ENCODE data around the gene APOC1. TPM values are rescaled to one million over a fixed set of nuclear protein-coding genes. Genes with fewer than 3 reads are reported as not detected.
"Not testable (repeated sequence)": the region's sequence is repeated elsewhere in the genome, so short reads cannot be mapped to it uniquely, and the experiment has no call there.

The APOC1 gene
- total RNA-seq, 3 donors from 2014 or later (not counting 1 experiment from before 2014, with no cell fraction given), result not detected

- H3K36me3 ChIP-seq (ENCODE audit: control insufficient read depth, insufficient read depth, low read length), result no peaks in the 10 kb centered on the region
- ATAC-seq (no peak), DNase-seq (no peak)
- intact Hi-C loops (cut with micrococcal nuclease), result no loop called here
- Mint-ChIP-seq H3K4me3 (no peak overlapping the region), H3K27me3 (ENCODE audit: low read depth in 2 of 2) (peaks cover 9 to 16% of the 10 kb centered on the region in 2 donors), H3K27ac (no peak overlapping the region), H3K4me1 (peaks cover 0 to 19% of the 10 kb centered on the region in 2 donors), H3K9me3 (no peaks in the 10 kb centered on the region), H3K36me3 (no peaks in the 10 kb centered on the region)
- H3K4me3 ChIP-seq (ENCODE audit: low read length), result no peak overlapping the region
- no peaks in the 10 kb centered on the region for H3K9me3 ChIP-seq (ENCODE audit: control insufficient read depth, insufficient read depth, low read length)
- no peak for TF ChIP-seq CTCF (IDR thresholded peaks at IDR 0.05)
- H3K27ac ChIP-seq (ENCODE audit: low read length), result no peak overlapping the region
- no peaks in the 10 kb centered on the region for H3K27me3 ChIP-seq (ENCODE audit: control insufficient read depth, insufficient read depth, low read length)
- WGBS (ENCODE audit: insufficient coverage), result 81% methylated on average over 7 of the region's 8 CpGs
- peaks cover 12% of the 10 kb centered on the region for H3K4me1 ChIP-seq (ENCODE audit: control insufficient read depth, insufficient read depth, low read length)
Observed at GRCh38 chr19:44924243-44924725, 9.9 kb downstream of the APOC1 start.

GRCh38 chr19:44925114-44925891 is 10.9 kb downstream of the APOC1 start:
- TF ChIP-seq CTCF (IDR thresholded peaks at IDR 0.05), result no peak
- Mint-ChIP-seq H3K36me3 (no peaks in the 10 kb centered on the region), H3K4me3 (no peak overlapping the region), H3K27me3 (ENCODE audit: low read depth in 2 of 2) (peaks cover 9 to 22% of the 10 kb centered on the region in 2 donors), H3K4me1 (peaks cover 0 to 19% of the 10 kb centered on the region in 2 donors), H3K9me3 (no peaks in the 10 kb centered on the region), H3K27ac (no peak overlapping the region)
- ATAC-seq, result peak in 2 of 3 donors; percentile 17 to 31
- no peaks in the 10 kb centered on the region for H3K36me3 ChIP-seq (ENCODE audit: control insufficient read depth, insufficient read depth, low read length)
- no peak overlapping the region for H3K27ac ChIP-seq (ENCODE audit: low read length)
- no peaks in the 10 kb centered on the region for H3K27me3 ChIP-seq (ENCODE audit: control insufficient read depth, insufficient read depth, low read length)
- intact Hi-C loops (cut with micrococcal nuclease), result no loop called here
- WGBS (ENCODE audit: insufficient coverage), result 20% methylated on average over 7 of the region's 8 CpGs
- H3K4me1 ChIP-seq (ENCODE audit: control insufficient read depth, insufficient read depth, low read length), result peaks cover 12% of the 10 kb centered on the region
- H3K9me3 ChIP-seq (ENCODE audit: control insufficient read depth, insufficient read depth, low read length), result no peaks in the 10 kb centered on the region
- H3K4me3 ChIP-seq (ENCODE audit: low read length), result no peak overlapping the region
- DNase-seq, result no peak

- ATAC-seq, result peak in 1 of 3 donors; percentile 18
- H3K27me3 ChIP-seq (ENCODE audit: control insufficient read depth, insufficient read depth, low read length); DNase-seq; H3K27ac Mint-ChIP-seq; H3K9me3 ChIP-seq (ENCODE audit: control insufficient read depth, insufficient read depth, low read length); intact Hi-C loops (cut with micrococcal nuclease); H3K4me3 ChIP-seq (ENCODE audit: low read length); H3K36me3 ChIP-seq (ENCODE audit: control insufficient read depth, insufficient read depth, low read length); H3K4me3 Mint-ChIP-seq; H3K36me3 Mint-ChIP-seq; H3K27ac ChIP-seq (ENCODE audit: low read length); H3K9me3 Mint-ChIP-seq: not testable (repeated sequence)
- WGBS (ENCODE audit: insufficient coverage), result 57% methylated on average over 12 of the region's 19 CpGs
- Mint-ChIP-seq H3K27me3 (ENCODE audit: low read depth in 2 of 2) (peaks cover 9 to 22% of the 10 kb centered on the region in 2 donors), H3K4me1 (peaks cover 0 to 19% of the 10 kb centered on the region in 2 donors)
- H3K4me1 ChIP-seq (ENCODE audit: control insufficient read depth, insufficient read depth, low read length), result peaks cover 12% of the 10 kb centered on the region
Observed at GRCh38 chr19:44926245-44927077, 12.1 kb downstream of the APOC1 start.

- intact Hi-C loops (cut with micrococcal nuclease), result no loop called here
- H3K4me1 Mint-ChIP-seq, result peaks cover 0 to 19% of the 10 kb centered on the region in 2 donors
- WGBS (ENCODE audit: insufficient coverage), result 34% methylated on average over 5 of the region's 5 CpGs
- no peaks in the 10 kb centered on the region for H3K36me3 Mint-ChIP-seq
- H3K27ac Mint-ChIP-seq, result no peak overlapping the region
- H3K27me3 Mint-ChIP-seq (ENCODE audit: low read depth in 2 of 2), result peaks cover 9 to 22% of the 10 kb centered on the region in 2 donors
- no peaks in the 10 kb centered on the region for H3K9me3 ChIP-seq (ENCODE audit: control insufficient read depth, insufficient read depth, low read length)
- H3K36me3 ChIP-seq (ENCODE audit: control insufficient read depth, insufficient read depth, low read length), result no peaks in the 10 kb centered on the region
- no peak for ATAC-seq
- TF ChIP-seq CTCF (IDR thresholded peaks at IDR 0.05), result no peak
- H3K4me1 ChIP-seq (ENCODE audit: control insufficient read depth, insufficient read depth, low read length), result peaks cover 12% of the 10 kb centered on the region
- H3K27ac ChIP-seq (ENCODE audit: low read length), result no peak overlapping the region
- H3K27me3 ChIP-seq (ENCODE audit: control insufficient read depth, insufficient read depth, low read length), result no peaks in the 10 kb centered on the region
- H3K4me3 ChIP-seq (ENCODE audit: low read length), result no peak overlapping the region
- H3K9me3 Mint-ChIP-seq, result no peaks in the 10 kb centered on the region
- H3K4me3 Mint-ChIP-seq, result no peak overlapping the region
- DNase-seq, result no peak
Observed at GRCh38 chr19:44927746-44928145, 13.3 kb downstream of the APOC1 start.
